ENCODE results near the gene NEBL.

The NEBL gene

DNA sequence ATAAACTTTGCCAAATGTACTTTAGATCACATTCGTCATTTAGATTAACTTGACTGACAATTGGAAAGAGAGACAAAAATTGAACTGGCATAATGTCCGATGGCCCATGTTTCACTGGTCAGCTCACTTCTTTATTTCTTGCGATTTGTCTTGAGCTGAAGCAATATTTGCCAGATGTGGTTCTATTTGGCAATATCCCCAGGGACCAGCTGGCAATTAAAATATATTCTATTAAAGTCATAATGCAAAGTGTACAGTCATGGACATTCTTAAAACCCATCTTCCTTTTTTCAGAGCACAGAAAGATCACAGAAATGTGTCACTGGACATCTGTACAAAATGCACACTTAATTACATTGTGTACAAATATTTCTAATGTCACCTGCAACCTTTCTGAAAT is 26.3 kb downstream of the NEBL start:
- no peak overlapping the region for H3K27ac Mint-ChIP-seq
- no peak for ATAC-seq (replicated peaks)

DNA sequence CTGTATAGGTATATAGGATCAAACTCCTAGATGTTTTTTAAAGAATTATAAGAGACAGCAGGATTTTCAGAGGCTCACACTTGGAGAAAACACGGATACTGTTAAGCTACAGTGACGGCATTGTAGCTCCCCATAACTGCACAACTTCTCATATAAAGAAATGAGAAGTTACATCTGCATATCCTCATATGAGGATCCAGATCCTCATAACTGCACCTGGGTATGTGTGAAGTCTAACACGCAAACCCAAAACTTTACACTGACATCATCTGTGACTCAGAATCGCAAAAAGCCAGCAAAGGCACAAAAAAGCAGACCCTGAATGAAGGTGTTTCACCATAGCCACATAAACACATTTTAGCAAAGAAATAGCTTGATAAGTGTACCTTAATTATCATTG is 34.1 kb downstream of the NEBL start:
- H3K4me1 Mint-ChIP-seq (ENCODE audit: low read depth in 2 of 2), result no peaks in the 10 kb centered on the region
- H3K27ac Mint-ChIP-seq, result no peak overlapping the region
- no peaks in the 10 kb centered on the region for H3K9me3 Mint-ChIP-seq
- DNase-seq, result no peak
- no peaks in the 10 kb centered on the region for H3K36me3 Mint-ChIP-seq (ENCODE audit: insufficient read depth)
- no peak overlapping the region for H3K4me3 Mint-ChIP-seq
- no peak for ATAC-seq (replicated peaks)
- peaks cover 0 to 5% of the 10 kb centered on the region in 2 donors for H3K27me3 Mint-ChIP-seq

More for the DNA sequence above, 26.3 kb downstream of the NEBL start:
- no peaks in the 10 kb centered on the region for H3K36me3 Mint-ChIP-seq (ENCODE audit: insufficient read depth)
- no peak overlapping the region for H3K4me3 Mint-ChIP-seq
- no peaks in the 10 kb centered on the region for H3K4me1 Mint-ChIP-seq (ENCODE audit: low read depth in 2 of 2)
- H3K9me3 Mint-ChIP-seq, result peaks cover 0 to 6% of the 10 kb centered on the region in 2 donors
- DNase-seq, result no peak
- no peaks in the 10 kb centered on the region for H3K27me3 Mint-ChIP-seq

DNA sequence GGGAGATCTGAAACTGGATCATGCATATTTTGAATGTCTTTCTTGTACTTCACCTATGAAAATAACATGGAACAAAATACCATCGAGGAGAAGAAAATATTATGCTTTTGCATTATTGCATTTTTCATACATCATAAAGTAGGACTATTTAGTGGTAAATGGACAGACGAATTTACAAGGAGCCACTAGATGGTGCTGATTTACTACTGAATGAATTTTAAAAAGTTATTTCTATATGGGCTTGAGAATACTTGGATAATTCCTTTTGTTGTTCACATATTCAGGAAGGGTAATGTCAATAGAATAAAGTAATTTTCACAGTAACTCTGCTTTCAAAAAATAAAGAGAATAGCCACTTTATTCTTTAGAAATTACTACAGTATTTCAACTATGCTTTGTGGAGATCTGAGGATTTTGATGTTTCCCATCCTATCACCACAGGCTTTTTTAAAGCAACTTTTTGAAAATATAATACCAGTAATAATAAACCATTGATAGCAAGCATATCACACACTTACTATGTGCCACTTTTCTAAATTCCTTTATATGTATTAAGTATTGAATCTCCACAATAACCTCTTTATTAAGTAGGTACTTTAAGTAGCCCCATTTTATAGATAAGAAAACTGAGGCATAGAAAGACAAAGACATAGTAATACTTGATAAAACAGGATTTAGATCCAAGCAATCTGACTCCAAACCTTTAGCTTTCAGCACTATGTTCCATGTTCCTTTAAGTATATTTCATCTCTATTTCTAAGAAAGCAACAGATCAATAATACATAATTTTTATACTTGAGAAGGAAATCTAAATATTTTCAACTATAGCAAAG is 38.6 kb downstream of the NEBL start:
- H3K4me1 Mint-ChIP-seq (ENCODE audit: low read depth in 2 of 2), result no peaks in the 10 kb centered on the region
- H3K27ac Mint-ChIP-seq, result no peak overlapping the region
- peaks cover 0 to 2% of the 10 kb centered on the region in 2 donors for H3K27me3 Mint-ChIP-seq
- no peak for ATAC-seq (replicated peaks)
- DNase-seq, result no peak
- no peaks in the 10 kb centered on the region for H3K36me3 Mint-ChIP-seq (ENCODE audit: insufficient read depth)
- H3K4me3 Mint-ChIP-seq, result no peak overlapping the region
- no peaks in the 10 kb centered on the region for H3K9me3 Mint-ChIP-seq

DNA sequence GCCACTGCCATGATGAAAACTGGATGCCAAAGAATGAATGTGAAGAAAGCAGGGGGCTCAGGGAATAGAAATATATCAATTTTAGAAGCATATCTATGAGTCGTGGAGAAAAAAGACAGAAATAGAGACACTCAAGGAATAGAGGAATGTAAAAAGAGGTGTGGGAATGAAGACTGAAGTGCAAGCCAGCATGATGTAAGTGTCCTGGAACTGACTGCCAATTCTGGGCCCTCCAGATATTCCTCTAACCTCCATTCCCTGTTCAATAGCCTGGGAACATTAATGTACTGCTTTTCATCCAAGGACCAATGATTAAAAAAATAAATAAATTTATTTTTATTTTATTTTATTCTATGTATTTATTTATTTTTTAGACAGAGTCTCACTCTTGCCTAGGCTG is 40.6 kb downstream of the NEBL start:
- peaks cover 0 to 2% of the 10 kb centered on the region in 2 donors for H3K9me3 Mint-ChIP-seq
- H3K4me1 Mint-ChIP-seq (ENCODE audit: low read depth in 2 of 2), result no peaks in the 10 kb centered on the region

DNA sequence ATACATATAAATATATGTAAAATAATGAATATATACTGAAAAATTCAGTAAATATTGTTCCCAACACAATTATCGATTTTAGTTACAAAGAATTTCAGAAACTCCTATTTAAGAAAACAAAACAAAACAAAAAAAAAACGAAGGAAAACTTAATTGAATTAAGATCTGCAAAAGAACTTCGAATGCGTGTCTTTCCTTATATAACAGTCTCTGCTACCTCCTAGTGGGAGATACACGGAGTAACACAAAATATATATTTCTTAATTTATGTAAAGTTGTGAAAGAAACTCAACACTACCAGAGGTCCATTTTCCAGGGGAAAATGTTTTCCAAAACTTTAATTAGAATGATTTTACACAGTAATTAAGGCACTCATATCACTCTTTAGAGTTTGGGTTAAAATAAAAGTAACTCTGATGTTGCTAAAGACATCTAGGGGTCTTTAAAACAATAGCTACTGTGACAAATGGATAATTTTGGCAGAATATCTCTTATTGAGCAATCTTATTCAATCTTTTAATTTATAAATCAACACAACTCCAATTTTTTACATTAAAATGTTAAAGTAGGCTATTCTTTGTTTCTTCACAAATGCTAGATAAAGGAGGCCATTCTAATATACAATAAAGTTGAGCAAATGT is 41.6 kb downstream of the NEBL start:
- DNase-seq, result no peak
- H3K9me3 Mint-ChIP-seq, result peaks cover 0 to 2% of the 10 kb centered on the region in 2 donors
- no peaks in the 10 kb centered on the region for H3K36me3 Mint-ChIP-seq (ENCODE audit: insufficient read depth)

More for the DNA sequence above, 40.6 kb downstream of the NEBL start:
- no peaks in the 10 kb centered on the region for H3K27me3 Mint-ChIP-seq
- DNase-seq, result no peak
- no peak overlapping the region for H3K27ac Mint-ChIP-seq
- no peaks in the 10 kb centered on the region for H3K36me3 Mint-ChIP-seq (ENCODE audit: insufficient read depth)
- H3K4me3 Mint-ChIP-seq, result no peak overlapping the region
- no peak for ATAC-seq (replicated peaks)

DNA sequence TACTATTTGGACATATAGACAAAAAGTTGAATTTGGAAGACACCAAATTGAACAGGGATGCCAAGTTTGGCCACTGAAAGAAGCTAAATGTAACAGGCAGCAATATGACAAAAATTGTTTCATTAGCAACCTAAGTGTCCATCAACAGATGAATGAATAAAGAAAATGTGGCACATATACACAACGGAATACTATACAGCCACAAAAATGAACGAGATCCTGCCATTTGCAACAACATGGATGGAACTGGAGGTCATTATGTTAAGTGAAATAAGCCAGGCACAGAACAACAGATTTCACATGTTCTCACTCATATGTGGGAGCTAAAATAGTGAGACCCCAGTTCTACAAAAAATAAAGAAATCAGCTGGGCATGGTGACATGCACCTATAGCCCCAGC is 43.8 kb downstream of the NEBL start:
- Mint-ChIP-seq H3K4me3 (no peak overlapping the region), H3K36me3 (ENCODE audit: insufficient read depth) (no peaks in the 10 kb centered on the region), H3K4me1 (ENCODE audit: low read depth in 2 of 2) (no peaks in the 10 kb centered on the region), H3K27ac (no peak overlapping the region), H3K27me3 (no peaks in the 10 kb centered on the region), H3K9me3 (peaks cover 0 to 2% of the 10 kb centered on the region in 2 donors)
- no peak for ATAC-seq (replicated peaks)
- DNase-seq, result no peak

More for the DNA sequence above, 41.6 kb downstream of the NEBL start:
- no peak for ATAC-seq (replicated peaks)
- no peak overlapping the region for H3K4me3 Mint-ChIP-seq
- no peak overlapping the region for H3K27ac Mint-ChIP-seq
- no peaks in the 10 kb centered on the region for H3K27me3 Mint-ChIP-seq
- H3K4me1 Mint-ChIP-seq (ENCODE audit: low read depth in 2 of 2), result no peaks in the 10 kb centered on the region

DNA sequence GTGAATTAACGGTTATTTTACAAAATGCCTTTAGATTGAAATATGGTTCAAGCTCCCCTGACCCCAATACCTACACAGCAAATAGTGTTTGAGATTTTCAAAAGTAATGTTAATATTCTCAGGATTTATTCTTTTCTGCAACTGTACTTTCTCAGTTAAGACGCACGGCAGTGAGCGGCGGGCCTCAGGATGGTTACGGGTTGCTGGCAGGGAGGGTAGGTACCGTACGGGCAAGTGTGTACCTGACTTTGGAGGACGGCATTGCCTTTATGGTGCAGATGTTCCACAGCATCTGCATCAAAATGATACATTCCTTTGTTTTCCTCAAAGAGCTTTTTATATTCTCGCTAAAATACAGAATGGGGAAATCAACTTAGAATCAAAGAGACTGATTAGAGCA is 44.8 kb downstream of the NEBL start:
- ATAC-seq (replicated peaks) (no peak), DNase-seq (no peak)
- Mint-ChIP-seq H3K9me3 (peaks cover 0 to 2% of the 10 kb centered on the region in 2 donors), H3K27ac (no peak overlapping the region), H3K4me1 (ENCODE audit: low read depth in 2 of 2) (no peaks in the 10 kb centered on the region), H3K27me3 (no peaks in the 10 kb centered on the region), H3K36me3 (ENCODE audit: insufficient read depth) (no peaks in the 10 kb centered on the region), H3K4me3 (no peak overlapping the region)

DNA sequence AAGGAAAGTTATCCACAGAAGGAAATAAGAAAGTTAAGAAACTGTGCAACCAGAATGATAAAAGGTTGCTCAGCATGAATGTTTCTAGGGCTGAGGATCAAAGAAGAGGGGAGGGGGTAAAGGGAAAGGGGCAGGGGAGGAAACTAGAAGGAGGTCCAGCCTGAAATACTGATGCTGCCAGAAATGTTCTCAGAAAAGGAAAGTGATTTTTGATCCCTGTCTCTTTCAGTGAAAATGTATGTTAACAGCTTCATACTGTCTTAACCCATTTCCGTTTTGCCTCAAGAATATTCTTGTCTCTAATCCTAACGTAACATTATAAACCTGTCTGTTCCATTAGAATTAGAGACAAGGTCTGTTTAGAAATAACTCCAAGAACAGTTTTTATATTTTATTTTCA is 49.6 kb downstream of the NEBL start:
- Mint-ChIP-seq H3K27me3 (no peaks in the 10 kb centered on the region), H3K27ac (no peak overlapping the region), H3K36me3 (ENCODE audit: insufficient read depth) (no peaks in the 10 kb centered on the region), H3K4me1 (ENCODE audit: low read depth in 2 of 2) (no peaks in the 10 kb centered on the region), H3K4me3 (no peak overlapping the region), H3K9me3 (no peaks in the 10 kb centered on the region)
- DNase-seq, result no peak
- ATAC-seq (replicated peaks), result no peak

DNA sequence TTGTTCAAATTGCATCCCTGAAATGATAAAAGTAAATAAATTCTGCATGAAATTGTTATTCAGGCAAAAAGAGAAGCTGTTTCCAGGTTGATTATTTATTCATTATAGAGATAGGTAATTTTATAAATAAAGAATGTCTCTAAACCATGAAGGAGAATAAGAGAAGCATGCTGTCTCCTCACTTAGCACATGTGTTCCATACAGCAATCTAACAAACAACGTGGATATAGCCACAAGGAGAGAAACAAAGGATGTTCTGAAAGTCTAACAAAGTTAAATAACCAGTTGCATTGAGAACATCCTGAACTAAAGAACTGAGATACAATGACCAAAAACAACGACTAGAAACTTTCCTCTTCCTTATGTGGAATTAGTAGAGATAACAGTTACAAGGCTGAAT is 50.8 kb downstream of the NEBL start:
- Mint-ChIP-seq H3K9me3 (no peaks in the 10 kb centered on the region), H3K4me3 (no peak overlapping the region), H3K27ac (no peak overlapping the region), H3K27me3 (no peaks in the 10 kb centered on the region), H3K4me1 (ENCODE audit: low read depth in 2 of 2) (no peaks in the 10 kb centered on the region), H3K36me3 (ENCODE audit: insufficient read depth) (no peaks in the 10 kb centered on the region)
- ATAC-seq (replicated peaks) (no peak), DNase-seq (no peak)

DNA sequence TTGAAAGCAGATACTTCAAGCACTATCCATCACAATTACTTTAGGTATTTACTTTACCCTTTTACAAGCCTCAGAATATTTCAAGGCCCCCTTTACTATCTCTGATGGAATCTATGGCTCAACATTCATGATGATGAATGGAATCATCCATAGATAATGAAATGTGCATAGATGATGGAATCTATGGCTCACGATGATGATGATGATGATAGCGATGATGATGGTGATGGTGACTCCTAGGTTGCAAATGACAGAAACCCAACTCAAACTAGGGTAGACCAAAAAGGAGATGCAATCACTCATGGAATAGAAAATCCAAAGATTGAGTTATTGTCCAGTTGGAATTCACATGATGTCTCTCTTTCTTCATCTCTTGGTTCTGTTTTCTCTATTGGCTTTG is 55.7 kb downstream of the NEBL start:
- H3K4me1 Mint-ChIP-seq (ENCODE audit: low read depth in 2 of 2), result no peaks in the 10 kb centered on the region
- H3K36me3 Mint-ChIP-seq (ENCODE audit: insufficient read depth), result no peaks in the 10 kb centered on the region
- ATAC-seq (replicated peaks) (no peak), DNase-seq (no peak)
- H3K9me3 Mint-ChIP-seq, result no peaks in the 10 kb centered on the region
- H3K27me3 Mint-ChIP-seq, result no peaks in the 10 kb centered on the region
- no peak overlapping the region for H3K27ac Mint-ChIP-seq
- no peak overlapping the region for H3K4me3 Mint-ChIP-seq

DNA sequence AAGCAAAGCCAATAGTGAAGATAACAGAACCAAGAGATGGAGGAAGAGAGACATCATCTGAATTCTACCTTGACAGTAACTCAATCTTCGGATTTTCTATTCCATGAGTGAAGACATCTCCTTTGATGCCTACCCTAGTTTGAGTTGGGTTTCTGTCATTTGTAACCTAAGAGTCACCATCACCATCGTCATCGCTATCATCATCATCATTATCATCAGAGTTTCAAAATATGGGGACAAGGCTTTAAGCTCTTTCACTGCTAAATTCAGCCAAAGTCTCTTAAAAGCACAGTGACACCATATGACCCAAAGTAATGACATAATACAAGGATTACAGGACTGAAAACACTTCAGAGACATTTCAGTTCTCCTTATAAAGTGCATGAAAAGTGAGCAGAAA is 57.2 kb downstream of the NEBL start:
- DNase-seq, result no peak
- no peaks in the 10 kb centered on the region for H3K9me3 Mint-ChIP-seq
- H3K27ac Mint-ChIP-seq, result no peak overlapping the region
- no peaks in the 10 kb centered on the region for H3K27me3 Mint-ChIP-seq
- H3K4me3 Mint-ChIP-seq, result no peak overlapping the region
- no peaks in the 10 kb centered on the region for H3K4me1 Mint-ChIP-seq (ENCODE audit: low read depth in 2 of 2)
- no peaks in the 10 kb centered on the region for H3K36me3 Mint-ChIP-seq (ENCODE audit: insufficient read depth)
- no peak for ATAC-seq (replicated peaks)

DNA sequence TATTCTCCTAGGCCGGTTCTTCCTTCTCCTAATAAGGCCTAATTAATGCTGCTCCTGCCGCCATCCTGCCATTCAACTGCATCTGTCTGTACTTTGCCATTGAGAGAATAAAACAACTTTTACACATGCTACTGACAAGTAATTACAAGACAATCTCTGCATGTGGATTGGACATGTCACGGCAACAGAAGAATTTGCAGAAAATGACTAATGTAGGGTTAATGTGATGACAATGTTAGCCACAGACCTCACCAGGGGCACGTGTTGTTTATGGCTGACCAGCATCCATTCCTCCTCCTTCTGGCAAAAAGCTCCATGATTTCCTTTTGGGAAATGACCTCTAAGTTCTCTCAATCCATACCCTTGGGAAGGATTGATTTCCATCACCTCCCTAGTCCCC is 58.0 kb downstream of the NEBL start:
- Mint-ChIP-seq H3K27ac (no peak overlapping the region), H3K9me3 (no peaks in the 10 kb centered on the region), H3K36me3 (ENCODE audit: insufficient read depth) (no peaks in the 10 kb centered on the region), H3K4me3 (no peak overlapping the region), H3K4me1 (ENCODE audit: low read depth in 2 of 2) (no peaks in the 10 kb centered on the region), H3K27me3 (no peaks in the 10 kb centered on the region)
- DNase-seq (no peak), ATAC-seq (replicated peaks) (no peak)

DNA sequence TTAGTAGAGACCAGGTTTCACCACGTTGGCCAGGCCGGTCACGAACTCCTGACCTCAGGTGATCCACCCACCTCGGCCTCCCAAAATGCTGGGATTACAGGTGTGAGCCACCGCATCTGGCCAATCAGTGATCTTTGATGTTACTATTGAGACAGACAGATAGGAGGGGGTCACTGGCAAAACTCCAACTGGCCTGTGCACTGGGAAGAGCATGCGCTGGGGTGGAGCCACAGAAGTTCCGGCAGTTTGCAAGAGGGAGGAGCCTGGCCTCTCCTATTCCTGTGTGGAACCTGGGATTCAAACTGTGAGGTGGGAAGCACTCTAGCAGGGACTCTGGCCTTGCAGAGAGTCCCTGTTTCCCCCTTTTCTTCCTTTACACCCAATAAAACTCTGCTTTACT is 60.7 kb downstream of the NEBL start:
- Mint-ChIP-seq H3K27ac (no peak overlapping the region), H3K27me3 (no peaks in the 10 kb centered on the region), H3K9me3 (peaks cover 0 to 2% of the 10 kb centered on the region in 2 donors), H3K4me3 (no peak overlapping the region), H3K36me3 (ENCODE audit: insufficient read depth) (no peaks in the 10 kb centered on the region), H3K4me1 (ENCODE audit: low read depth in 2 of 2) (no peaks in the 10 kb centered on the region)
- ATAC-seq (replicated peaks) (no peak), DNase-seq (no peak)

DNA sequence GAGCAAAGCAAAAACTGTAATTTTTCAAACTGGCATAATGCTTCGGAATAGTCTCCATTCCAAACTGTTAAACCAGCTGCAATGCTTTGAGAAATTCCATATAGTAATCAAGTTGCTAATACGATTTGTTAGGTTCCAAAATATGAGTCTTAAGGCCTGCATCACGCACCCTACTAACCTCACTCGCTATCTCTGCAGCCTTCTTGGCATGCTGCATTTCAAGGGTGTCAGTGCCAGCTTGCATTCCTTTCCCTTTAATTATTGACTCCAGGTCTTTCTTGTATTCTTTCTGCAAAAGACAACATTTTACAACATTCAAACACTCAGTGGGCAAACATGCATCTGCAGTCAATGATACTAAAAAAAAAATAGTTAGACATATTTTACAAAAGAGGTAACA is 61.8 kb downstream of the NEBL start:
- H3K4me3 Mint-ChIP-seq, result no peak overlapping the region
- no peak for ATAC-seq (replicated peaks)
- H3K4me1 Mint-ChIP-seq (ENCODE audit: low read depth in 2 of 2), result no peaks in the 10 kb centered on the region
- H3K36me3 Mint-ChIP-seq (ENCODE audit: insufficient read depth), result no peaks in the 10 kb centered on the region
- H3K27me3 Mint-ChIP-seq, result no peaks in the 10 kb centered on the region
- no peak for DNase-seq
- peaks cover 0 to 2% of the 10 kb centered on the region in 2 donors for H3K9me3 Mint-ChIP-seq
- H3K27ac Mint-ChIP-seq, result no peak overlapping the region
